Kidney tubule cell (primary cell): ENCODE data around the gene UPP1.
"Not testable (repeated sequence)": the region's sequence is repeated elsewhere in the genome, so short reads cannot be mapped to it uniquely, and the experiment has no call there.

ENCODE experiments used
- DNase-seq: peaks from one replicate; pipeline ENCODE4 v3.0.0-alpha.2; 2018; ENCODE audit warnings: low spot score

UPP1 gene

DNA sequence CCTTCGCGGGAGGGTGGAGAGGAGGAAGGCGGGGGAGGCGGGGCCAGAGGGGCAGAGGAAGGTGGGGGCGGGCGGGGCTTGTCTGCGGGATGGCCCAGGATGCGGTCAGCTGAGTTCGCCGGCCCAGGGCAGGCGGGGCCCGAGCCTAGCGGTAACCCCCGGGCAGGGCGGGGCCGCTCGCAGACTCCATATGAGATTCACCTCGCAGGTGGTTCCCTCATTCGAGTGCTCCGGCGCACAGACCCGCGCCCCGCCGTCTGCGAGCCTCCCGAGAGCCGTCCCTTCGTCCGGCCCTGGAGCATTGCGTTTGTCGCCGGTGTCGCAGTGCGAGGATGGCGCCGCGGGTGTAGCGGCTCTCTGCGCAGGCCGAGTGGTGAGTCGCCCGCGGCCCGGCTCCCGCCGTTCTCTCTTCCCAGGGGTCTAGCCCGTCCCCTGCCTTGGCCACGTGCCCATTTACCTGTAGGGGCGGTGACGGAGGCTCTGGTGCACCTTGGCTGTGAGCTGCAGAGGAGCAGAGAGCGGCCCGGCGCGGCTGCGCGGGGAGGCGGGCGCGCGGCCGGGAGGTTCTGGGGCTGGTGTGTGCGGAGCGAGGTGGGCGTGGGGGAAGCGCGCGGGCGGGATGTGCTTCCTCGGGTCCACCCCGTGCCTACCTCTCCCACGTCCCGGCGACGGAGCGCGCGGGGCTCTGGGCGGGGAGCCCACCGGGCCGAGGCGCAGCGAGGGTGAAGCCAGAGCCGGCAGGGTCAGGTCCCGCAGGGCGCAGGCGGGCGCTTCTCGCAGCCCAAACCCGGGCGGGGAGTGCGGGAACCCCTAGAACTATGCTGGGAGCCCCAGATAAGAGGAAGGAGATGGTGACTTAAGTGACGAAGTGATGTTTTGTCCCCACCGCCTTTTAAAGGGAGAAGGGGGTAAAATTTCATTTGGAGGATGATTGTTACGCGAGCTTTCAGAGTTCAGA, at the start of gene UPP1:
Gene UPP1, plus strand, starts transcription at position 220 of the 958 bp plus-strand sequence. CDS start 5,519 bp downstream, outside the sequence.
- peak; percentile 74 for DNase-seq

DNA sequence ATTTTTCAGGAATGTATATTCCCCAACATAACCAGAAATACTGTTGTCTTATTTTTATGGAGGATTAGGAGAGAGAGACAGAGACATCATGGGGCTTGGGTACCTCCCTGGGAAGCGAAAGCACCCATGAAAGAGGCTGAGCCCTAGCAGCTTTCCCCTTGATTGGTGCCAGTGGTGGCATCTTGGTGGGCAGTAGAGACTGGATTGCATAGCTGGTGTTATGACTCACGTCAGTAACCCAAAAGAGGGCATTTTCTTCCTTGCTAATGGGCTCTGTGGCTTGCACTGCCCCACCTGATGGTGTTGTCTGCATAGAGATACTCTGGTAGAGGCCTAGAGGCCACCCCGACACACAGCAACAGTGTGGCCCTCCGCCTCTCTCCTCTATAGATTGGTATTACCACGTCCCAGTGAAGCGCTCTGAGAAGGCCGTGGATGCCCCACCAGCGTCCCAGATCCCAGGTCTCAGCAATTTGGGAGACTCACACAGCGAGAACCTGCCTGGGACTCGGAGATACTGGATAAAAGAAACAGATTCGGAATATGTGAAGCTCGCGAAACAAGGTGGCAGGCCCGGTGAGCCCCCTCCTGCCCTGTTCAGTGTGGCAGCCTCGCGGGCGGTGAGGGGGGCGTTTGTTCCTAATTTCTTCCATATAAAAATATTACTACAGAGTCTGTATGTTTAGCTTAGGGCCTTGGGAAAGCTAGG, 48.0 kb upstream of the UPP1 start:
- peak; percentile 34 for DNase-seq

DNA sequence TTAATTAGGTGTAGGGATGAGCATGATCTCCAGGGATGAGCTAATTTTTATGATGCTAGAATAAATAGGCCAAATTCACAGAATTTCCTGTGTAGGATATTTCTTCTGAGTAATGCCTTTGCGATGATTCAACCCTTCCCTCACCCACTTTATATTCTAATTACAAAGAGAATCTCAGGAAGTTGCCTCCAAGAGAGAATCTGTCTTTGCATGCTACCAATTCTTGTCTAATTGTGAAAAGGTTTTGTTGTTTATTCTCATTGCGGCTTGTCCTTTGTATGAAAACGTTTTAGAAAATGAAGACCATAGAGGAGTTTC, 47.5 kb upstream of the UPP1 start:
- DNase-seq, result peak; percentile 61

DNA sequence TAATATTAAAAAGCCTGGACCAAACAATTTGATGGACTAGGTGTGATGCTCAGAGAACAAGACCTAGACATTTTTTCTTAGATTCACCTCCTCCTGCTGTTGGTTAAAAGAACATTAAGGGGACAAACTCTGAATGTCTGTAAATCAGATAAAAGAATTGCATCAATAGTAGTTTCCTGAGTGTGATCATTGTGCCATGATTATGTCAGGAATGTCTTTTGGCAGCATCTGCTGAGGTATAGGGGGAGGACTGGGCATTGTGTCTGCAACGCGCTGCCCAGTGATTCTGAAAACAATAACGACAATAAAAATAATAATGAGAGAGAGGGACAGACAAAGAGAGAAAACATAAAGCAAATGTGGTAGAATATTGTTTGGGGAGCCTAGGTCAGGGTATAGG, 46.8 kb upstream of the UPP1 start:
- DNase-seq, result no peak

DNA sequence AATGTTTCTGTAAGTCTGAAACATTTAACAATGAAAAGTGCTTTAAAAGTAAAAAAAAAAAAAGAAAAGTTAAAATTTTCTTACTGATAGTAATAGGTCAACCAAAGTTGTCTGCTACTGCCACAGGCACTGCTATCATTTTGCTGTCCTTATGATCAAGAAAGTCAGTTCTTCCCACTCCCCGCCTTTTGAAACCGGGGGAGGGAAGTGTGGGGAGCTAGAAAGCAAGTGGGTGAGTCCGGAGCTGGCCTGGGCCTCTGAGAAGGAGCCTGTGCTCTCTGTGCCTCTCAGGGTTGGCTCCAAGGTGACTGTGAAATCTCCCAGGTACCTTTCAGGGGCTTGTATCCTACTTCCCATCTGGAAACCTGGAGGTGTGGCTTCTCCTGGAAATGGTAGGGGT, 46.4 kb upstream of the UPP1 start:
- no peak for DNase-seq

DNA sequence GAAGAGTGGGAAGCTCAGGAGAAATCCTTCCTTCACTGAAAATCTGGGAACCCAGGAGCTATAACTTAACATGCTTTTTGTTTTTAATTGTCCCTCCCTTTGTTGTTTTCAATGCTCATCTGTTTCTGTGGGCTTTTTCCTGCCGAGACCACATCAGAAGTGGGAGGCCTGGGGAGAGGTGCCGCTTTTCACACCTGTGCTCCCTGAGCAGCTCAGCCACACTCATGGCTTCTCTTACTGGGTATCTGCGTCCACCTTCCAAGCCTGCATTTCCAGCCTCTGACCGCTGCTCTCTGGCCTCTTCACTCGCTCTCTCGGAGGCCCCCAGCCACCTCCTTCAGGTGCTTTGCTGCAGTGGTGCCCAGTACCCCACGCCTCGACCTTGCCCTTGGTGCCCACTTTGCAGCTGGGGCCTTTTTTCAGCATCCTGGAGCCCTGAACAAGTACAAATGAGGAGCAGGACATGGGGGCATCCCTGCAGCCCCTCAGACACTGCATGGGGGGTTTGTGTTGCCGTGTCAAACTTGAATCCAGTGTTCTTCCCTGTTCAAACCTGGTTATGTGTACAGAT, 43.8 kb upstream of the UPP1 start:
- DNase-seq, result no peak

DNA sequence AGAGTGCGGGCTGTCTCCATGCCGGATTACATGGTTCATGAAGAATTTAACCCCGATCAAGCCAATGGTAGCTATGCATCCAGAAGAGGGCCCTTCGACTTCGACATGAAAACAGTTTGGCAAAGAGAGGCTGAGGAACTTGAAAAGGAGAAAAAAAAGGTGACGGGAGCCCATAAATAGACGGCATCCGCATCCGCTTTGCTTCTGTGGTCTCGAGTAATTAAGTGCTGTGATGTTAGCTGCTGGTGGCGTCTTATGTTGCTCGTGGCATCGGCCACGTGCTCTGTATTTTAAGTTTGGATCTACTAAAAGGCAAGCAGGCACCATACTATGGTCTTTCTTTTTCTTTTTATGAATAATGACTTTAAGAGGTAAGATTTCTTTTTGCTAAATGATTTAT, 42.6 kb upstream of the UPP1 start:
- no peak for DNase-seq

DNA sequence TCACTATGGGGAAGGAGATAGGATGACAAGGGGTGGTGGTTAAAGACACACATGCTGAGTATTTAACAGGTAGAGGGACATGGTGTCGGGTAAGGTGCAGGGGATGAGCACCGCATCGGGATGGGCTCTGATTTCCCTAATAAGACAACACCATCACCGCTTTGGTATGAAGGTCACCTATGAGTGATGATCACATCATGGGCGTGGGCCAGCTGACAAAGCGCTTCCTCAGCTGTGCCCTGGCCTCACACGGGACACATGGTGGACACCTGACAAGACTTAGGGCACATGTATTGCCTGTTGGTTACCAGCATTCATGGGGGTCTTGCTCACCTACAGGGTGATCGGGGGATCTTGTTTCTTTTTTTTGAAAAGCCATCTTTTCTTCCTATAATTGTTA, 41.0 kb upstream of the UPP1 start:
- DNase-seq, result peak; percentile 43

DNA sequence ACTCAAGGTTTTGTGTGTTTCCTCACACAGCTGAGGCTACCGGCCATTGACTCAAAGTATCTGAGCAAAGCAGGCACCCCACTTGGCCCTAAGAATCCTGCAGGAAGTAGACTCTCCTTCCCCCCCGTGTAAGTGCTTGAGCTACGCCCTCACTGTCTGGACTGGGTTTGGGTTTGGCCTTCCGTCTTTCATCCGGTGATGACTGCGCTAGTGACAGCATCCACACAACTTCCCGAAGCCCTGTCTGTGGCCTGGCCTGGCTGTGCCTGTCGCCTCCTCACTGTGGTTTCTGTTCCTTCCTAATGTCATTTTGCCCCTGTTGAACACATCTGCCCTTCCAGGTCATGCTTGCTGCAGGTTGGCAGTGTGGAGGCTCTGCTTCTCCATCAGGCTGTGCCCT, 39.2 kb upstream of the UPP1 start:
- DNase-seq, result no peak

DNA sequence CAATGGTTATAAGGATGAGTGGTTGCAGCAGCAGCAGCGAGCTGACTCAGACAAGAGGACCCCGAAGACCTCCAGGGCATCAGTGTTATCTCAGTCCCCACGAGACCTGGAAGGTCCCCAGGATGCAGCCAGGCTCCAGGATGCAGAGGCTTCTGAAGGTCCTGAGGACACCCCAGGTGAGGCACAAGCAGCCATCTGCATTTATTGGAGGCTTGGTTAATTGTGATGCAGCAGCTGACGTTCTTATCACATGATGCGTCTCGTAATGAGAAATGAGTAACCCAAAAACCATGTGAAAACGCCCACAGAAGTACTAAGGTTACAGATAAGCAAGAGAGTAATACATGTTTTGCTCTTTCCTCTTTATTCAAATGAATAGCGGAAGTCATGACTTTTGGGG, 36.3 kb upstream of the UPP1 start:
- DNase-seq, result peak; percentile 70

DNA sequence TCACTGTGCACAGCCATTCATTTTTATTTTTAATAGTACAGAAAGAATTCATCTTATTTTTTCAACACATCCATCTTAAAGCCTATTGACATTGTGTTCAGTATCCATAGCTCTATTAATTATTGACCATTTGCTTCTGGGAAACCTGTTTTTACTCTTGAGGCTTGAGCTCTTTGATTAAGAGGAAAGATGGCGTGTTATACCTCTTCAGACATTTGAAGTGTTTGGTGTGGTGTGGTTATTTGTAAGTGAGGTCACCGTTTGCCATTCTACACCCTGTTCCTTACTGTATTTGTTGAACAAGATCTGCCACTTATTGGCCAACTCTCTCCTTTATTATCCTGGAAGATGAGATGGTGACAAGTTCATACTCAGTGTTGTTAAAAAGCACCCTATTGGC, 35.3 kb upstream of the UPP1 start:
- DNase-seq, result no peak

DNA sequence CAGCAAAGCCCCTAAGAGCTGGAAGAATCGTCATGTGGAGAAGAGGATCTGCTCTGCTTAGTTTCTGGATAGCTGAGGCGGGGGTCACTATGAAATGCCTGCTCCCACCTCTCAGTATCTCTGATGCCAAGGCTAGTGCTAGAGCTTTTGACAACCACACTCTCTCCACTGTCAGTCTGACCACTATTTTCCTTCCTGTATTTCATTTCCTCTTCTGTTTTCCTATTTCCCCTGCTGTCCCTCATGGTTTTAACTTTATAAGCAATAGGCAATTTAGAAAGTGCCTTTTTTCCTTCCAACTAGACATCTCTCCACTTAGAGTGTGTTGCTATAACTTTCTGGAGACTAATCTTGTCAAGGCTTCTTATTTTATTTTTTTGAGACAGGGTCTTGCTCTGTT, 30.1 kb upstream of the UPP1 start:
- DNase-seq, result no peak

DNA sequence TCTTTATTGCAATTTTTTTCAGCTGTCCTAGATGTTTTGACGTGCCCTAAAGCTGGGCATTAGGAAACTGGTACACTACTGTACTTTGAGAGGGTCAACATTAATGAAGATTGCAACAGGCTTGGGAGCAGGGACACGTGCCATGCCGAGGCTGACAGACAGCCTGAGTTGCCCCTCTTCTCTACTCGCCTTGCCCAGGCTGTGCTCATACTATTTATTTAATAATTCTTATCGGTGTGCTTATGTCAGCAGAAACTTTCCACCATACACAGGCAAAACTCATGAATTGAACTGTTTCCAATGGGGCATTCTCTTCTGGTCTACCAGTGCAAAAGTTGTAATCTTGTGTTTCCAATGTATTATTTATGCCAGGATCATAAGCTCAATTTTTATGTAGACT, 29.4 kb upstream of the UPP1 start:
- no peak for DNase-seq

DNA sequence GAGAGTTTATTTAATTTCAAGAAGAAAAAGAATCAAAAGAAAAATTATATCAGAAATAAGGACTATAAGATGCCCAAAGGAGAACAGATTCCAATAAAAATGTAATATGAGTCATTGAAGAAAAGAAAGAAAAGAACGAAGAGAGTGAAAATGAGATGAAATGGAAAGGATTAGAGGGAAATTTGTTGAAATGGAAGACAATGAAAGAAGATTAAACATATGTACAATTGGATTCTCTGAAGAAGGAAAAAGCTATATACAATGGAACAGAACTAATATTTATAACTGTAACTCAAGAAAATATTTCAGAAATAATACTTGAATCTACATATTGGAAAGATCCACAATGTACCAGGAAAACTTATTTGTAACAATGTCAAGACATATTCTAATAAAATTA, 25.1 kb upstream of the UPP1 start:
- no peak for DNase-seq

DNA sequence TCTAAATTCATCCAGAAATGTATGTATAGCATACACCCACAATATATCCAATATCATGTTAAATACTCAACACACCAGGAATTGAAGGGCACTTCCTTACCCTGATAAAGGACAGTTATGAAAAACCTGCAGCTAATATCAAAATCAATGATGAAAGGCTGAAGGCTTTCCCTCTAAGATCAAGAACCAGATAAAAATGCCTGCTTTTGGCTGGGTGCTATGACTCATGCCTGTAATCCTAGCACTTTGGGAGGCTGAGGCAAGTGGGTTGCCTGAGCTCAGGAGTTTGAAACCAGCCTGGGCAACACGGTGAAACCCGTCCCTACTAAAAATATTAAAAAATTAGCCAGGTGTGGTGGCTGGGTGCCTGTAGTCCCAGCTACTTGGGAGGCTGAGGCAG, 21.6 kb upstream of the UPP1 start:
- no peak for DNase-seq

DNA sequence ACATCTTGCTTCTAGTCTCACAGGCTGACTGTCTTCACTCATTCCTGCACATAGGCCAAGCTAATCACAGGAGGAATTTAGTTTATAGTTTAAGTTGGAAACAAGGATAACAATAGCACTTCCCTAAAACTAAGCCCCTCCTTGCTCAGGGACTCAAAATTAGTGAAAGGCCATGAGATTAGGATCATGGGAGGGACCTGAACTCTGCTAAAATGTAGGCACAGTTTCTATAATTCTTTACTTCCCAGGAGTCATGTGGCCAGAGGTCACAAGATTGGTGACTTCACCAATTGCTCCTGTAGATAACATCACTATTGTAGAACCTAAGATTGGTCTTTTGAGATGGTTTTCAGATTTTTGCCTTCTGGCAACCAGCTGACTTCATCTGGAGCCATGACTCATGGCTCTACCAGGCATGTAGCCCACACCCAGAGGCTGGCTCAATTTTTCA, 14.8 kb upstream of the UPP1 start:
- no peak for DNase-seq

DNA sequence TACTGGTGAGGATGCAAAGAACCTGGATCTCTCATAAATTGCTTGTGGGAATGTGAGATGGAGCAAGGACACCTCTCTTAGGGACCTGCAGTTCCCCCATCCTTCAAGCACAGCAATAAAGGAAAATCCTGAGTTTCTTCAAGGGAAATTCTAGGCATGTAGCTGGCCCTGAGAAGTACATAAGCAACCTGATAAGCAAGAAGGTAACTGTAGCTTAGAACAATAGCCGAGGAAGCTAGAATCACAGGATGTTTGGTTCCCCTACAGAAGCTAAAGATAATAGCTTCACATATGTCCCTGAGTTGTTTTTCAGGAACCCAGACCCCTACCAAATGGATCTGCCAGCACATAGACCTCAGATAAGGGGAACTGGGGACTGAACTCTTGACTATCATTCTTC, 11.6 kb upstream of the UPP1 start:
- no peak for DNase-seq

DNA sequence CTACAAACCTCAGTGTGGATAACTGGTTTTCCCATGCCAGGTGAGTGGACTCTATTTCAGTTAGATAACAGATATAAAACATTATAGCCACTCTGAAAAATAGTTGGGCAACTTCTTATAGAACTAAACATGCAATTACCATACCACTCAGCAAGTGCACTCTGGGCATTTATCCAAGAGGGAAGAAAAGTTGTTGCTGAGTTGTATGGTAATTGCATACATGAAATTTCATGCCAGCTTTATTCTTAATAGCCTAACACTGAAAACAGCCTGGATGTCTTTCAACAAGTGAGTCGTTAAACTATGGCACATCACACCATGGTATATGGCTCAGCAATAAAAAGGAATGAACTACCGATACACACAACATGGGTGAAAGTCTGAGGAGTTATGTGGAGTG, 10.6 kb upstream of the UPP1 start:
- no peak for DNase-seq

DNA sequence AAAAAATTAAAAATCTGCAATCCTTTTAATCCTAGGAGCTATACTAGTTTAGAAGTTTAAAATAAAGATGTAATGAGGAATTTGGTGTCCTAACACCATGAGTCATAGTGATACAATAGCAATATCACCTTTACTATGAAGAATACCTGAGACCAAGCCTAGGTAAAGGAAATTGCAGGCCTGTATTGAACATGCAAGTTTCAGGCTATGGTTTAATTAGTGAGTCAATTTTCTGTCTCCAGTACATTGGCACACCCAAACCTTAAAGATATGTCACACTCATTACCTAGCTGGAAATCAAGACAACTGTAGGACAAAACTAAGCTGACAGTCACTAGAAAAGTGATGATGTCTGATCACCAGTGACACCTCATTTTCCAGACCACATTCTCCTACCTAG, 6.7 kb upstream of the UPP1 start:
- DNase-seq, result not testable (repeated sequence)

DNA sequence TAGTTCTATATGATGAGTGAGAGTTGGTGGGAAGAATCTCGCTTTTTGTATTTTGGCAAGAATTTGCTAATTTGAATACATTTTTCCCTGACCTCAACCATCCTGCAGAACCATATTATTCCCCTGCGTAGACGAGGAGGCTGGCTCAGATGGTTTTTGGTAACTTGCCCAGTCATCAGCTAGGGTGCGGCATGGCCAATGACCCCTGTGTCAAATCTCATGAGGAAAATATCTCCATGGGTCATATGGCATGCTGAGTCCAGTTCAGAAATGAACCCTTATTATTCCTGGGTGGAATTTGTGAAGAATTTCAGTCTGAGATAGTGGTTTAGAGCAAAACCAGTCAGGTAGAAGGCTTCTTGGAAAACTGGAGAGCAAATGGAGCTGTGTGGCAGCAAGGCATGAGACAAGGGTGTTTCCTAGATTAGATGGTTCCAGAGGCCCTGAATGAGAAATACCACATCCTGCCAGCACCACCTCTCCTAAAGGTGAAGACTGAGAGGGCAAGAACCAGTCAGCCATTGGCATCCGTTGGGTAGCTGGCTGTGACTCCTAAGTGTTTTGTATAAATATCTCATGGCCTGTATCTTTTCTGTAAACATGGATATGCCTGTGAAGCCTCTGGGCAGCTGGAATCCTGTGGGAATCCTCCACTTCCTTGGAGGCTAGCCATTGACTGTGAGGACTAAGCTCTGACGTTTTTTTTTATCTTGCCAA, 5.8 kb upstream of the UPP1 start:
- DNase-seq, result peak; percentile 83

DNA sequence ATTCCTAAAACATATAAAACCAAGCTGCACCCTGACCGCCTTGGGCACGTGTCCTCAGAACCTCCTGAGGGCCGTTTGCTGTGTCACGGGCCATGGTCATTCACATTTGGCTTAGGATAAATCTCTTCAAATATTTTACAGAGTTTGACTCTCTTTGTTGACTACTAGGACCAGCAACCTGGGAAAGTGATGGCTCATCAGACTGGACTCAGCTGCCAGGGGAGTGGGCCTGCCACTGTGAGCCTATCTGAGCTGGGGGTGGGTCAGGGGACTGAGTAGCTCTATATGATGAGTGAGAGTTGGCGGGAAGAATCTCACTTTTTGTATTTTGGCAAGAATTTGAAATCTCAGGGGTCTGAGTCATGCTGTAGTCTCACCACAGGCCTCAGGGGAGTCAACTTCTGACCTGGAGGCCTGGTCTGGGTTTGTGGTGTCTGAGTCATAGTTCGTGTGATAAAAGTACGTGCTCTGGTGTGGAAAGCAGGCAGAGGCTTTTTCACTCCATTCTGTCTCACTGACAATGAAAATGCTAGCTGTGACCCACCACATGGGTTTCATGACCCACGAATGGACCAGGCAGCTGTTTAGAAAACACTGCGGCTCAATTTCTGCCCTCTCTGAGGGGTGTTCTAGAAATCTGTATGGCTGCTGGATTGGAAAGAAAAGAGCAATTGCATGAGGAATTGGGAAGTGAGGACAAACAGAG, 4.2 kb upstream of the UPP1 start:
- DNase-seq, result peak; percentile 99

DNA sequence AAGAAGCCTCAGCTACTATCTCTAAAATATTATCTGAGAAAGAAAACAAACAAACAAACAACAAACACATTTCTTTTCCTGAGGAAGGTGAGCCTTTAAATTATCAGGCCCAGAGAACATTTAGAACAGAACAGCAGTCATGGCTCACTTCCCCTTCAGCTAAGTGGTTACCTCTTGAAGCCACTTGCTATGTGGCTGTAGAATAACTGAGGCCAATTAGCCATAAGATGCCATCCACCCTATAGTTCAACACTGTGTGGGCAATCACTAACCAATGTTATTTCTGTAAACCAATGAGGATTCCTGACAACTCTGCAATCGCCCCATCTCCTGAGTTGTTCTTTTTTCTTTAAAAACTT, 3.7 kb upstream of the UPP1 start:
- no peak for DNase-seq
